Measurements from ENCODE around the gene MATCAP1.

MATCAP1 gene

DNA sequence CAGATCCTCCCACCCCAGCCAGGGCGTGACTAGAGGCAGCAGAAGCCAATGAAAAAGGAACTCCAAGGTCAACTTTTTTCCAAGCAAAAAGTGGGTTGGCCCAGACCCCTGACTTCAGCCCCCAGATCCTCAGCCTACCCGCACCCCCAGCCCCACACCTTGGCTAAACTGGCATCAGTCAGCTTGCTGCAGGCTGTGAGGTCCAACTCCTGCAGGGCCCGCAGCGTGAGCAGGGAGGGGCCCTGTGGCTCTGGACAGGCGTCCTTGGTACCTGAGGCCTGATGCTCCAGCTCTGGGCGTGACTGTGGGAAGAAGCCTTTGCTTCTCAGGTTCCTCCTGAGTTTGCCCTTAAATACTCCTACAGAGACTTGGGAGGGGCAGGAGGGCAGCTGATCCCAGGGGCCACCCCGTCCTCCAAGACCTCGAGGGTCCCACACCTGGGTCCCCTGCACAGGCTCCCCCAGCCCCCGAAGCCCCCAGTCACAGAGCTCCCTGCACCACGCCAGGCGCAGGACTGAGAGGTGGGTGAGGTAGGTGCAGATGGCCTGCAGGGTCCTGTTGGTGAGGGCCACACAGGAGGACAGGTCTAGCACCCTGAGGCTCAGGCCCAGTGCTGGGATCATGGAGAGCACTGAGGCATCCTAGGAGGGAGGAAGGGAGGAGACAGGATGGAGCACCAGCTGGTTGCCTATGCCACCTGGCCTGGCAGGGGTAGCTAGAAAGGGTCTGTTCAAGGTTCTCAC lies 24.6 kb upstream of the MATCAP1 start:
- no peak for DNase-seq

DNA sequence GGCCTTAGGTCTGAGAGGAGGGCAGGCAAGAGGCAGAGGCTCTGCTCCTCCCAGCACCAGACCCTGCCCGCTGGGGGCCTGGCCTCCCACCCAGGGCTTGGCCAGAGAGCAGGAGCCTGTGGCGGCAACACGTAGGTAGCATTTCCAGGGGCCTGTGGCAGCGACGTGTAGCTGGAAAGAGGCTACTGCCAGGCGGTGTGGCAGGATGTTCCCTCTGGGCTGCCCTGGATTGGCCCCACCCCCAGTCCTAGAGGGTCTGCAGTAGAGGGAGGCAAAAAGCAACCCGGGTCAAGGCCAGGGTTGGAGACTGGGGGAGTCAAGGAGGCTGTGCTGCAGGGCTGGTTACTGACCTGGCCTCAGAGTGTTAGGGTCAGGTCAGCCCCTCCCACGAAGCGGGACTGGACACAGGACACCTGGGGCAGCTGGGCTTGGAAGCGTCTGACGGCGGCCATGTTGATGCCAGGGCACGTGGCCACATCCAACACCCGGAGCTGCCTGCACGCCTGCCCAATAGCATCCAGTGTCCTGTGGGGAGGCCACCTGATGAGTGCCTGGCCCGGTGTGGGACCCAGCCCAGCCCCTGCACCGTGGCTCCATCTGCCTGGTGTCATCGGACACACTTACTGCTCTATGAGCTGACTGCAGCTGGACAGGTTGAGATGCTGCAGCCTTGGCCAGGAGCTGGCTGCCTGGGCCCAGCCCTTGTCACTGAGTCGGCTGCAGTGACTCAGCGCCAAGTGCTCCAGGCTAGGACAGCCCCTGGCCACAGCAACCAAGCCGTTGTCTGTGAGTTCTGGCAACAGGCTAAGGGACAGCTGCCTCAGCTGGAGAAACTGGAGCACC lies 23.7 kb upstream of the MATCAP1 start:
- no peak for DNase-seq

DNA sequence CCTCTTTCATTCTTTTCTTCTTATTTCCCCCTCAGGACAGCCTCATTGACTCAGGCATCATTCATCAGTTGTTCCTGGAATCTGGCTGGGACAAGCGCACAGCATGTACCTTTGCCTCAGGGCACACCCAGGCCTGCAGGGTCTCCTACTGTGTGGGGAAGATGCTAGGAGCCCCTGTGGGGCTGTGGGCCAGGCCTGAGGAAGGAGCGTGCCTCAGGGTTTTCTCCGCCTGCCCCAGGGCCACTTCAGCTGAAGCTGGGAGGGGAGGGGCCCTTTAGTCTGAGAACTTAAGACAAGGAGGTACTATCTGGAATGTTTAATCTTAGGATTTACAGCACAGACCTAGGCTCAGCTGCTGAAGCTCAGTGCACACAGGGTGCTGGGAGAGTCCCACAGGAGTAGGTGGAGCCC lies 23.1 kb upstream of the MATCAP1 start:
- DNase-seq, result no peak

DNA sequence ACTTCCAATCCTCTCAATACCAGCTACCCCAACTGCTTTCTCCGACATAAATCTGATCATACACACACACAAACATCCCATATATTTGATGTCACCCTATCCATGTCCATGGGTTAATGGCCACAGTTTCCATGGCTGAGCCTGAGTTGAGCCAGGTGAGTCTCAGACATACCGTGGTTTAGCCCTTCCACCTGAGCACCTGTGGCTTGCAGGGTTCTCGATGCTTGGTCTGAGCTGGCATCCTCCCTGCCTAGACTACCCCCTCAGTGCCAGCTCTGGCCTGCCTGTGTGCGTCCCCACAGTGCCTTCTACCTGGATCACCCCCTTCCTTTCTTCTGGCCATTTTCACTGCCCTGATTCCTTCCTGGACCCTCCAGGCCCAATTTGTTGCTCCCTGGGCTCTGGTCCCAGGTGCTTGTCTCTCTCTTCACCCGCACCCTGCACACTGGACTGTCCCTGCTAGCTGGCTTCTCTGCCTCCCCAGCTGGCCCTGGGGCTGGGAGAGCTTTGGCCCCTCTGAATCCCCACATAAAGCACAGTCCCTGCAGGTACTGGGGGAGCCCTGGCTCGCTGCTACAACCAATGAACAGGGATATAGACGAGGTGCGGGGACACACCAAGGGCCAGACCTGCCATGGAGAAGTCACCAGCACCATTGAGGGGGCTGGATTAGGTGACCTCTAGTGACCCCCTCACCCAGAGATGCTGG lies 22.5 kb upstream of the MATCAP1 start:
- DNase-seq, result no peak

DNA sequence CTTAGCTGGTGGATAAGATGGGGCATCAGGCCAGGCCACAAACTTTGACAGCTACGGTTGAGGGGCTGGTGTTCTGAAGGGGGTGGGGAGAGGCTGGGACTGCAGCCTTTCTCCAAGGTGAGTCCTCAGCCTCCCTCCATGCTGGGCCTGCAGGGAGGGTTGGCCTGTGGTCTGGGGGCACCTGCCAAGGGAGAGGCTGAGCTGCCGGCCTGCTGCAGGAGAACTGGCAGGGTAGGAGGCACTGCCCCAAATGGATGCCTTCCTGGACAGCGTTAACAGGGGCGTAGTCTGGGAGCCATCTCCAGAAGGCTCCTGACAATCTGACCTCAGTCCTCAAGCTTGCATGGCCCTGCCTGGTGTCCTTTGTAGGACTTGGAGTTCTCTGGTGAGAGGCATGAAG lies 20.3 kb upstream of the MATCAP1 start:
- no peak for DNase-seq

DNA sequence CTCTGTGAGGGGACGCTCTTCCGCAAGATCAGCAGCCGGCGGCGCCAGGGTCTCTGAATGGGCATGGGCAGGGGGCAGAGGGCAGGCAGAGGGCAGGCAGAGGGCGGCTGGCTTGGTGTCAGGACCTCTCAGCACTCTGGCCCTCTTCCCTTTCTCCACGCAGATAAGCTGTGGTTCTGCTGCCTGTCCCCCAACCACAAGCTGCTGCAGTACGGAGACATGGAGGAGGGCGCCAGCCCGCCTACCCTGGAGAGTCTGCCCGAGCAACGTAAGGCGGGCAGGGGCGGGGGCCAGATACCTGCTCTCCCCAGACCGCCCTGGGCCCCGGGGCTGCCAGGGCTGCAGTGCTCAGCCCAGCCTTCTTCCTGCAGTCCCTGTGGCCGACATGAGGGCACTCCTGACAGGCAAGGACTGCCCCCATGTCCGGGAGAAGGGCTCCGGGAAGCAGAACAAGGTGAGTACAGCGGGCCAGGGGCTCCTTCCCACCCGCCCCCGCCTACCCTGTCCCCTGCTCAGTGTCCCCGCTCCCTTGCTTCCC lies 19.3 kb upstream of the MATCAP1 start:
- DNase-seq, result no peak

DNA sequence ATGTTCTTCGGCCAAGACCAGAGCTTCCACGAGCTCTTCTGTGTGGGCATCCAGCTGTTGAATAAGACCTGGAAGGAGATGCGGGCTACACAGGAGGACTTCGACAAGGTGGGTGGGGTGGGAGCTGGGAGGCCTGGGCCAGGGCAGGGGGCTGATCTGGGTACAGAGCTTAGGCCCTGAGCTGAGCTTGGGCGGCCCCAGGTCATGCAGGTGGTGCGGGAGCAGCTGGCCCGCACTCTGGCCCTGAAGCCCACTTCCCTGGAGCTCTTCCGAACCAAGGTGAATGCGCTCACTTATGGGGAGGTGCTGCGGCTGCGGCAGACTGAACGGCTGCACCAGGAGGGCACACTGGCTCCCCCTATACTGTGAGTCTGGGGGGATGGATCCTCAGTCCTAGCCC lies 18.7 kb upstream of the MATCAP1 start:
- DNase-seq, result no peak

DNA sequence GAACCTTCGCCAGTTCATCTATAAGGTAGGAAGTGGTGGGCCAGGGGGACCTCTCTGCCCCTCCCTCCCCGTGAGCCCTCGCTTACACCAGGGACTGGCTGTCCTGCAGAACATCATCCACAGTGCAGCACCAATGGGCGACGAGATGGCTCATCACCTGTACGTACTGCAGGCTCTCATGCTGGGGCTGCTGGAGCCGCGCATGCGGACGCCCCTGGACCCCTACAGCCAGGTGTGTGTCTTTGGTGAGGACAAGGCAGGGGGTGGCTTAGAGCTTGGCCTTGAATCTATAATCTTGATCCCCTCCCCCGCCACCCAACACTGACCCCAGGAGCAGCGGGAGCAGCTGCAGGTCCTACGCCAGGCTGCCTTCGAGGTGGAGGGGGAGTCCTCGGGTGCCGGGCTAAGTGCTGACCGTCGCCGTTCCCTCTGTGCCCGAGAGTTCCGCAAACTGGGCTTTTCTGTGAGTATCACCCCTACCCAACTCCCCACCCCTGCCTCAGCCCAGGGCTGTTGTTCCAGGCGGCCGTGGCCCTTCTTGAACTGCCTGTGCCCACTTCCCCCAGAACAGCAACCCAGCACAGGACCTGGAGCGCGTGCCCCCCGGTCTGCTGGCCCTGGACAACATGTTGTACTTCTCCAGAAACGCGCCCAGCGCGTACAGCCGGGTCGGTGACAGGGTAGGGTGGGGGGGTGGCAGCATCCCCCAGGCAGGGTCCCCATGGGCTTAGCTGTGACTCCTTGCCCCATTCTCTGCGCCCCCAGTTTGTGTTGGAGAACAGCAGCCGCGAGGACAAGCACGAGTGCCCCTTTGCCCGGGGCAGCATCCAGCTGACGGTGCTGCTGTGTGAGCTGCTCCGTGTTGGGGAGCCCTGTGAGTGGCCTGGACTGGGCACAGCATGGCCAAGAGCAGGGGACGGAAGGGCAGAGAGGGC lies 17.9 kb upstream of the MATCAP1 start:
- no peak for DNase-seq

DNA sequence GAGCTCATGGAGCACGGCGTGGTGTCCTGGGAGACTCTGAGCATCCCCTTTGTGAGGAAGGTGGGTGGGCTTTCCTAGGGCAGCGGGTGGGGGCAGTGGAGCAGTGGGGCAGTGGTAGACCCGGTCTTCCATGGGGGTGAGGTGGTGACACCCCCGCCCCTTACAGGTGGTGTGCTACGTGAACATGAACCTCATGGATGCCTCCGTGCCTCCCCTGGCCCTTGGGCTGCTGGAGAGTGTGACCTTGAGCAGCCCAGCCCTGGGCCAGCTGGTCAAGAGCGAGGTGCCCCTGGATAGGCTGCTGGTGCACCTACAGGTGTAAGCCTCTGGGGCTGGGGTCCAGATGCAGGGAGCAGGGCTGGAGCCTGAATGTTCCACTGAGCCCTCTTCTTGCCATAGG lies 16.7 kb upstream of the MATCAP1 start:
- no peak for DNase-seq

DNA sequence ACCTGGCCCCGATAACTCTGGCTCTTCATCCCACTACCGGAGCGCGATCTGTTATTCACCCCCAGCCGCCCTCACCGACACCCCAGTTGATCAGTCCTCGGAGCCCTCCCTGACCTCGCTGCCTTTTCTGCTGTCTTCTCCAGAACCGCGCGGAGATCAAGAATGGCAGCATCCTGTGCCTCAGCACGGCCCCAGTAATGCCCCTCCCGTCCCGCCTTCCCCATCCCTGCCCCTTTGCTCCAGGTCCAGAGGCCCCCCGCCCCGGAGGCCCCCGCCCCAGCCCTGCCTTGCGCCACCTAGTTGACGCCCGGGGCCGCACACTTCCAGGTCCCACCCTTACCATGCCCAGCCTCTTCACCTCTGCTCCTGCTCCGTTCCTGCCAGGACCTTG lies 16.0 kb upstream of the MATCAP1 start:
- DNase-seq, result no peak

DNA sequence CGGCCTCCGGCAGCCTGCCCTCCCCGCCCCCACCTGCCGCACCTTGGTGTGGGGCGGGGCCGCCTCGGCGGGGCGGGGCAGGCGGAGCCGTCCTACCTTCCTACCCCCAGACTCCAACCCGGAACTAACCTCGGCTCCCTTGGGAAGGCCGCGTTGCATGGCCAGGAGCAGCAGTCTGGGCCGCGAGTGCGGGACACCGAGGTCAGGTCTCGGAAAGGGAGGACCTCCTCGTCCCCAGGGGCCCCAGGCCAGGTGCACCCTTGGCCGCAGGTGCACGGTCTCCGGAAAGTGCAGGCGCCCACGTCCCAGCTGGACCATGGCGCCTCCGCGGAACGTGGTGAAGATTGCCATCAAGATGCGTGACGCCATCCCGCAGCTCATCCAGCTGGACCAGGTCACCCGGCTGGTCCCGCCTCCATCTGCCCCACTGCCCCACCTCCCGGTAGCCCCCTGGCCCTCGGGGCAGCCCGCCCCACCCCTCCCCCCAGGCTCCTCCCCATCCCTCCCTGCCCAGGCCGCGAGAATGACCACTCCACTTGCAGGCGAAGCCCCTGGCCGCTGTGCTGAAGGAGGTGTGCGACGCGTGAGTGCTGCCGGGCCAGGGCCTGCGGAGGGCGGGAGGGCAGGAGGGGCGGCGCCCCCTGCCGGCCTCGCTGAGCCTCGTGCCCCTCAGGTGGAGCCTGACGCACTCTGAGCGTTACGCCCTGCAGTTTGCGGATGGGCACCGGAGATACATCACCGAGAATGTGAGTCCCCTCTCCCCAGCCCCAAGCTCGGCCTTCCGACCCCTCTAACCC lies 15.4 kb upstream of the MATCAP1 start, which contains the start of gene ELMO3:
Gene ELMO3 (plus strand): TSS at position 121 of the 797 bp plus-strand sequence. CDS start 196 bp downstream, at position 317.
- peak; percentile 54 for DNase-seq

DNA sequence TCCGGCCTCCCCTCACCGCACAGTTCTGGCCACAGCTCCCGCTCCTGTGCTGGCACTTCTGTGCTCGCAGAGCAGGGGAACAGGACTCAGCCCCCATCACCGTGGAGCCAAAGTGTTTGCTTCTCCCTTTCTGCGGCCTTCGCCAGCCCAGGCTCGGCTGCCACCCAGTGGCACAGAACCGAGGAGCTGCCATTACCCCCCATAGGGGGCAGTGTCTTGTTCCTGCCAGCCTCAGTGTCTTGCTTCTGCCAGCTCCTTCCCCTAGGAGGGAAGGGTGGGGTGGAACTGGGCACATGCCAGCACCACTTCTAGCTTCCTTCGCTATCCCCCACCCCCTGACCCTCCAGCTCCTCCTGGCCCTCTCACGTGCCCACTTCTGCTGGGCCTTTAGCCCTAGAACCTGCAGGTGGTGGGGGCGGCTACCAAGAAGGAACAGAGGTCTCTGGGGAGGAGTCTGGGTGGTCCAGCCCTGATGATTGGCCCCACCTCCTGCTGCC lies 14.5 kb upstream of the MATCAP1 start:
- DNase-seq, result peak; percentile 37

DNA sequence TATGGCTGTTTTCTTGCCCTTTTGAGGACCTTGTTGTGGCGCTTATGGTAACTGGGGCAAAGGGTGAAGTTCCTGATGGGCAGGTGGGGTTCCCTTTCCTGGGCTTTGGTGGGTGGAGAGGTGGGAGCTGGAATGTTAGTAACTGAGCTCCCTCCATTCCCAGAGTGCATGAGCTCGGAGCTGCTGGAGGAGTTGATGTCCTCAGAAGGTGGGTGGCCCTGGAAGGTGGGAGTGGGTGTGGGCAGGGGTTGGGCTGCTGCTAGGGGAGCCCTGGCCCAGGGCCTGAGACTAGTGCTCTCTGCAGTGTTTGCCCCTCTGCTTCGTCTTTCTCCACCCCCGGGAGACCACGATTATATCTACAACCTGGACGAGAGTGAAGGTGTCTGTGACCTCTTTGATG lies 13.9 kb upstream of the MATCAP1 start:
- no peak for DNase-seq

DNA sequence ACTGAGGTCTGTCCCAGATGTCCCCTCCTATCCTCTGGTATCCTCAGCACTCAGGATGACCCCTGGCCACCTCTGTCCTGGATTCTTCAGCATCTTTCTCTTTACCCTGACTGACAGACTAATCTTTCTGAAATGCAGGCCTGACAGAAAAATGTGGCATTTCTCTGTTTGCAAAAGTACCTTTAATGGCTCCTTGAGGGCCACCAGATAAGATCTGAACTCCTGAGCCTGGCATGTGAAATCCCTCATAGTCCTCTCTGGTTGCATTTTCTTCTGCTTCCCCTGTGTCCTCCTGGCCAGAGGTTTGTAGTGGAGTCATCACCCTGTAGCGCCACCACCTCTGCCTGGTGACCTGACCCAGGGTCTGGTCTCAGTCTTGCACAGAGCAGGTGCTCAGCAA lies 13.1 kb upstream of the MATCAP1 start:
- DNase-seq, result no peak

DNA sequence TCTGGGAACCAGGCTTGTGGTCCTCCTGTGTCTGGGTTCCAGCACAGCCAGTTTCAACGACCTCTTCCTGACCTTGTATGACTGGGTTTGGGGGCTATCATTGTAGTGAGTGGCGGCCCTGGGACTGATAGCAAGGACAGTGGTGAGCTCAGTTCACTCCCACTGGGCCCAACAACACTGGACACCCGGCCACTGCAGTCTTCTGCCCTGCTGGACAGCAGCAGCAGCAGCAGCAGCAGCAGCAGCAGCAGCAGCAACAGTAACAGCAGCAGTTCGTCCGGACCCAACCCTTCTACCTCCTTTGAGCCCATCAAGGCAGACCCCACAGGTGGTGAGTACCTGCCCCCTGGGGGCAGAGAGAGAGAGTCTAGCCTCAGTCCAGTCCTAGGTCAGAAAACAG lies 11.9 kb upstream of the MATCAP1 start:
- DNase-seq, result no peak

DNA sequence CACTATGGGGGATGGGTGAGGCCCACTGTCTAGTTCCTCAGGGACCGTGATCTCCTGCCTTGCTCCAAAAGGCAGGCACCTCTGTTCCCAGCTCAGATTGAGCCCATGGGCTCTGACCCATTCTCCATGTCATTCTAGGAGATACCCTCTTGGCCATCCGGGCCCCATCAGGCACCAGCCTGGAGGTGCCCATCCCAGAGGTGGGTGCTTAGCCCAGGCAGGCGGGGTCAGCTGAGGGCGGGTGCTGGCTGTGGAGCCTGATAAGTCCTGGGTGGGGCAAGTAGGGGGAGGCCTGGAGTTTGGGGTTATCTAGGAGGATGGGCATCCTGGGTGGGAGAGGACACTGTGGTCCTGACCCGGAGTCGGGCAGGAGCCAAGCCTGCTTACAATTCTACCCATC lies 10.5 kb upstream of the MATCAP1 start:
- no peak for DNase-seq

DNA sequence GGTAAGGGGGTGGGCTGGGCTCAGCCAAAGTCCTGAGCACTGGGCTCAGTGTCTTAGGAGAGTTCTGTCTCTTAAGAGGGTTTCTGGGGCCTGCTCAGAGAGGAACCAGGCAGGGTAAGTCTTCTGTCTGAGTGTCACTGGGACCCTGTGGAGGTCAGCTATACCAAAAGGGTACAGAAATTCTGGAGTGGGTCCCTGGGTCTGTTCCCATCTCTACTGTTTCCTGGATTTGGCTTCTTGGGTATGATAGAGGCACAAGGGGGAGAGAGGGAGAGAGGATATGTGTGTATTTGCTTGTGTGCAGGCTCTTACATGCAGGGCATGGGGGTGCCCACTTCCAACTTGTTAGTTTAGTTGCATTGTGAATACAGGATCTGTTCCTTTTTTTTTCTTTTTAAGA lies 9.8 kb upstream of the MATCAP1 start:
- no peak for DNase-seq

DNA sequence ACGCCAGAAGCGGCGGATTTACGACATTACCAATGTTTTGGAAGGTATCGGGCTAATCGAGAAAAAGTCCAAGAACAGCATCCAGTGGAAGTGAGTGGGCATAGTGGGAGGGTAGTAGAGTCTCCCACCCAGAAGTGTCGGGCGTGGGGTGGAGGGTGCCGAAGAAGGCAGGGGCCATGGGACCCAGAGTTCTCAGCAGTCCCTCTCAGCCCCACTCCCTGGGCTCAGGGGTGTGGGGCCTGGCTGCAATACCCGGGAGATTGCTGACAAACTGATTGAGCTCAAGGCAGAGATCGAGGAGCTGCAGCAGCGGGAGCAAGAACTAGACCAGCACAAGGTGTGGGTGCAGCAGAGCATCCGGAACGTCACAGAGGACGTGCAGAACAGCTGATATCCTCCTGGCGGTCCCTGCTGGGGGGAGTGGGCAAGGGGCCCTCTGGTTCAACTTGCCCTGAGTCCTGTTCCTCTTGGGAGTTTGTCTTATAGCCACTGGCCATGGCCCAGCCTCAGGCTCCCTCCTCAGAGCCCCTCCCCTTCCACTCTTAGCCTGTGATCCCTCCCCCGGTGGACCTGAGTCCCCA lies 9.1 kb upstream of the MATCAP1 start:
- DNase-seq, result no peak

DNA sequence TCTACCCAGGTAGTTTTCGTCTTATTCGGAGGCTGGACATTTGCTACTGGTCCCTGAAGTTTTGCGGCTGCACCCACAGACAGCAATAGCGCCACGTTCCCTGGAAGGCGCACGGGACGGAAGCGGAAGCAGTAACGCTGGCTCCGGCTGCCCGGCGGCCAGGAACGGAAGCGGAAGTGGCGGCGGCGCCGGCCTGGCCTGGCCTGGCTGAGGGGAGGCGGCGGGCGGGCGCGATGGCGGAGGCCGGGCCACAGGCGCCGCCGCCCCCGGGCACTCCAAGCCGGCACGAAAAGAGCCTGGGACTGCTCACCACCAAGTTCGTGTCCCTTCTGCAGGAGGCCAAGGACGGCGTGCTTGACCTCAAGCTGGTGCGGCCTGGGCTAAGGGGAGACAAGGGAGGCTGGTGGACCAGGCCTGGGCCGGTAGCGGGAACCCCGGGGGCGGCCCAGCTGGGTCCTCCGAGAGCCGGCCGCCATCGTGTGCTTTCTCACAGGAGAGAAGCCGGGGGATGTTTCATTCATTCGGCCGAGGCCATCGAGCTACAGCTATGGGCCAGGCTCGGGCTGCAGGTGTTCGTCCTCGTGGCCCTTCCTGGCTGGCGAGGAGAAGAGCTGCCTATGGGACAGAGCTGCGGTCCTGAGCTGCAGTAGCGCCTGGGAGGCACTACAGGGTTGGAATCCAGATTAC lies 8.4 kb upstream of the MATCAP1 start, which contains the start of gene E2F4:
Gene E2F4 (plus strand): TSS at position 161 of the 687 bp plus-strand sequence. CDS start 73 bp downstream, at position 234.
- DNase-seq, result peak; percentile 78

All from right kidney (tissue), 1 donor.